NCI-H2196 treated with DMSO at 0.1 percent for 48 hours (cell line): ENCODE measurements around the gene RFXAP.
"Not testable (repeated sequence)": the region's sequence is repeated elsewhere in the genome, so short reads cannot be mapped to it uniquely, and the experiment has no call there.

Experiments used
- DNase-seq: peaks from one replicate; lab custom pipeline; 2025; ENCODE audit not compliant: unreplicated experiment; lab: John Stamatoyannopoulos, UW

Gene RFXAP

GRCh38 chr13:36818804-36819738, at the start of gene RFXAP:
RFXAP (plus strand) TSS chr13:36819222; CDS start chr13:36819358, 136 bp downstream.
- peak; percentile 26 for DNase-seq

DNA sequence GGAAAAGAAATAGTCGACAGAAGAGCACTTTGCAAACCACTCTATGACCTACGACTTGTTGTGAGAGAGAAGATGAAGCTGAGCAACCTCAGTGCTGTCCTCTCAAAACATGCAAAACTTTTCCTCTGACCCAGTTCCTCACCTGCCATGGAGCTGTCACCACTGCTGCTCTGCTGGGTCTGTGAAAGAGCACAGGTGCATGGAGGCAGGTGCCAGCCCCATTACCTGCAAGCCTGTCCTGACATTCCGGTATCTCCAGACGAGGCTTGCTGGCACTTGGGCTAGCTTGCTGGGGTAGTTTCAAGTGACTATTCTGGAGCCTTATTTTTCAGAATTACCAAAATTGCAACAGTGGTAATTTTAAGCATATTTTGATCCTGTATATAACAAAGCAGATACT, 49.5 kb upstream of the RFXAP start:
- no peak for DNase-seq

- no peak for DNase-seq
These were observed 48.3 kb upstream of the RFXAP start for GRCh38 chr13:36770741-36771140.

- DNase-seq: no peak
These were observed 46.2 kb upstream of the RFXAP start for GRCh38 chr13:36772853-36773252.

DNA sequence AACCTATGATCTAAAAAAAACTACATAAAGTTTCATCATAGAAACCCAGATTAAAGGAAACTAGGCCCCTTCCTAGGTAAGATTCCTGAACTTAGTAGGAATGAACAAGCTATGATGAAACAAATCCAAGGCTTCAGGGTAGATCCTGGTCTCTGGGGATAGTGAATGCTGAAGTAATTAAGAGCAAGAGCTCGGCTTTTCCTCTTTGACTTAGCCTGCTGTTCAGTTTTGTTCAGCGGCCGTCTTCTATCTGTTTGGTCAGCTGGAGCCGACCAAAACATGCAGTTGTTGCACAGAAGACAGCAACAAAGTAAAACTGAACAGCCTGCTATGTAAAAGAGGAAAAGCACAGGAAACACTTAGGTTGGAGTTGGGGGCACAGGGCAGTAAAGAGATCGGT, 44.1 kb upstream of the RFXAP start:
- no peak for DNase-seq

DNA sequence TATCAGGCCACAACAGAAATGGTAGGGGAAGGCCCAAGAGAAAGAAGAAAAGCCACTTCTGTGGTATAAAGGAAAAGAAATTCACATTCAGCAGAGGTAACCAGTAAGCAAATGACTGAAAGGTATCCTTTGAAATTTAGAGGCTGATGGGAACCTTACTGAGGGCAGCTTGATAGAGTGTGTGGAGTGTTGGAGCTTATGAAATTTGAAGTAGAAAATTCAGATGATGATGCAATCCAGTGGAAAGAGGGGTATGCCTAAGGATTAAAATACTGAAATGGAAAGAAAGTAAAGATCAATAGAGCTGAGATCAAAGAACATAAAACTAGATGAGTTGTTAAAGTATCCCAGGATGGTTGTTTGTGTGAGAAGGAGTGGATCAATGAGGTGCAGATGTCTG, 42.8 kb upstream of the RFXAP start:
- no peak for DNase-seq

GRCh38 chr13:36778083-36778671, 40.8 kb upstream of the RFXAP start:
- DNase-seq: no peak

DNA sequence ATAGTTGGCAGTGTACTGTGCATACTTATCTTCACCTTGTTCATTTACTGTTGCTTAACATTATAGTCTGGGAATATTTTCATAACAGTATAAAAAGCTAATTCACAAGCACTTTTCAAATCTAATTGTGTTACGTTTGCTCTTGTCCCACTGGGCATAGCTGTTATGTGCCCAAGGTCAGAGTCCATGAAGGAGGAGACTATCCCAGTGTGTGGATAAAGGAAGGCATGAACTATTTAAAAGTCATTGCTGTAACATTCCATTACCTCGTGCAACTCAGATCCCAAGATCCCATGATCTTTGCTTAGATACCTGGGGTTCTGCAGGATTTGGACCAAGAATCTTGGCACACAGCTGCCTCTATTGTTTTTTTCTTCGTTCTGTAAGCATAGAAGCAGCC, 35.1 kb upstream of the RFXAP start:
- DNase-seq: no peak

- DNase-seq: not testable (repeated sequence)
These were observed 32.8 kb upstream of the RFXAP start for GRCh38 chr13:36786175-36786574.

GRCh38 chr13:36787181-36787580, 31.8 kb upstream of the RFXAP start:
- DNase-seq: no peak

GRCh38 chr13:36788276-36788675, 30.7 kb upstream of the RFXAP start:
- no peak for DNase-seq

DNA sequence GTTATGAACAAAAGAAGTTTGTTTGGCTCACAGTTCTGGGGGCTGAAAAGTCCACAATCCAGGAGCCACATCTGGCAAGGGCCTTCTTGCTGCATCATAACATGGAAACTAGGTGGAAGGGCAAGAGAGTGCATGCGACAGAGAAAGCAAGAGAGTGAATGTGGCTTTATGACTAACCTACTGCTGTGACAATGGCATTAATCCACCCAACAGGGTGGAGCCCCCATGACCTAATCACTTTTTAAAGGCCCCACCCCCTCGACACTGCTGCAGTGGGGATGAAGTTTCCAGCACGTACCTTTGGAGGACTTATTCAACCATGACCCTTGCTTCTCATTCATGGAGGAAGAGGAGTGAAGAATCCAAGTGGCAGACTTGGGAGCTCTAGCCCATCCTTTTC, 30.0 kb upstream of the RFXAP start:
- DNase-seq: no peak

DNA sequence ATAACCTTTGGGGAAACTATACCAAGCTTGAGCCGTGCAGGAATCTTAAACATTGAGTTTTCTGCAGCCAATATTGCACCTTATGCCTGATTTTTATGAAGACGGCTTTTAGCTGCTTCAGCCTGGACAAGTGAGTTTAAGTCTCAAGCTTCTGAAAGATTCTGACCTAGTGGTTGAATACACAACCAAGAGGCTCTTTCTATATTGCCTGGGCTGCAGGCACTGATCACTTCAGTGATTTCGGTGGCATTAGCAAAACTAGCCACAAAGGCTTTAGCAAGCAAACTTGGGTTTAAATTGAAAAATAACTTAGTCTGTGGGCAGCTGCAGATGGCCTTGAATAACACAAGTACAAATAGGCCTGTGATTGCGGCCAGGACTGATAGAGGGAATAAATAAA, 29.3 kb upstream of the RFXAP start:
- DNase-seq: no peak

- DNase-seq: no peak
These were observed 24.3 kb upstream of the RFXAP start for GRCh38 chr13:36794706-36795105.

DNA sequence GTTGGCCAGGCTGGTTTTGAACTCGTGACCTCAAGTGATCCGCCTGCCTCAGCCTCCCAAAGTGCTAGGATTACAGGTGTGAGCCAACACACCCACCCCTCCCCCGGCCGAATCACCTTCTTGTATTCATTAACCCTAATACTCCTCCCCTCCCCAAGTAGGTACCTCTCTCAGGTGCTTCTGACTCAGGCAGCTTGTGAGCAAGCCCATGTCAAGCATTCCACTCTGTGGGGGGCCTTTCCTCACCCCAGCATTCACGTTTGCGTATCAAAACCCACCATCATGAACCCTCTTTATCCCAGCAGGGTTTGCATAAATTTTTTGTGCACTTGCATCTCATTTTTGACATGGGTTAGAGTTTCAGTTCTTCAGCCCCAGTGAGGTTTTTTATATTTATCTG, 23.6 kb upstream of the RFXAP start:
- DNase-seq: no peak

- DNase-seq: no peak
These were observed 23.0 kb upstream of the RFXAP start for GRCh38 chr13:36796052-36796451.

DNA sequence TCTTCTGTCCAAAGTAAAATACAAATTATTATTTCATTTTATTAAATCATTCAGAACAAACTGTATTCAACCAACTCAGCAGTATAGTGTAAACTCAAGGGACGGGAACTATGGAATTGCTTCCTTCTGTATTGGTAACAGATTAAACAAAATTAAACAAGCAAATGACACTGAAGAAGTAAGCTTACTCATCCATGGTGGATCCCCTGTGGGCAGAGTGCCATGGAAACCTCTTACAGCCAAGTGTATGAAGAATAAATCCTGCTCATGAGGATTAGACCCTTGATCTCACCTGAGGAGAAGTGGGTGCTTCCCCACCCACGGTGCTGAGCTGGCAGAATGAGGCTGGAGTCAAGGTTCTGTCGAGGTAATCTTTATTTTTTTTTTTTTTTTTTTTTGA, 18.0 kb upstream of the RFXAP start:
- DNase-seq: no peak

DNA sequence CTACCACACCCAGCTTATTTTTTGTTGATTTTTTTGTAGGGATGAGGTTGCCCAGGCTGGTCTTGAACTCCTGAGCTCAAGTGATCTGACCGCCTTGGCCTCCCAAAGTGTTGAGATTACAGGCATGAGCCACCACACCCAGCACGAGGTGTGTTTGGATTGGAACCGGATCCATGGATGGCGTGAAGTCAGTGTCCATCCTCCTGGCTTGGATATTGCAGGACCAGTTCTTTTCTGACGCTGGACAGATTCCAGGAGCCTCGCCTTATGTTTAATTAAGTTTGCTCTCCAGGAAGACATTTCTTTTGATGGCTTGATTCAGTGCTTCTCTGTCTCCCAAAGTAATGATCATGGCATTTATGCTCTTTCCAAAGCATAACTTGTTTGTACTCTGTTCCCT, 14.4 kb upstream of the RFXAP start:
- DNase-seq: no peak

DNA sequence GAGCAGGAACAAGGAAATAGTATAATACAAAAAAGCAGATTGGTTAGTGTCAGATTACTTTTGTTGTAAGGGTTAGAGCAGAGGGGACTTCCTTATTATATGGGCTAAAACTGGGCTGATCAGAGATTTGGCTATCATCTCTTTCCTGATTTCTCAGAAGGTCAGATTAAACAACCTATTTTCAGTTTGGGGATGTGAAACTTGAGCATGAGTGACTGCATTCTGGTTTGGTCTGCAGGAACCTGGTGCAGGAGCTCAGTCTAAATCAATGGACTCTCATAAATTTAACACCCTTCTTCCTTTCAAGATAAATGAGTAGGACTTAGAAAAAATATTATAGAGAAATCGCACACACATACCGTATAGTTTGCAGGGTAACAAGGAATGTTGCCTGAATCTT, 12.9 kb upstream of the RFXAP start:
- DNase-seq: no peak

GRCh38 chr13:36807616-36808015, 11.4 kb upstream of the RFXAP start:
- no peak for DNase-seq

DNA sequence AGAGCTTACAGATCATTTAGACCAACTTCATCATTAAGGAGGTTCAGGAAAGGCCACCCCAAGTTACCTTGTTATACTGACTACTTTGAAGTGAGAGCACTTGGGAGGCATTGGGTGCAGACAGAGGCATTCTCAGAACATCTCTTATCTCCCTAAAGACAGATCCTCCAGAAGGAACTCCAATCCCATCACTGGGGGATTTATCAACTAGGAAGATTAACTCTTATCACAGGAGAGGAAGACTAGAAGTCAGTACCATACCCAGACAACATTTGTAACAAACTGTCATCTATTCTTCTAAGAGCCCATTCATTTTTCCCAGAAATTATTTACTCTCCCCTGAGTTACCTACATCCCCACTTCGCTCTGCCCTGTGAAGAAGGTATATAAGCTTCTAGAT, 5.8 kb upstream of the RFXAP start:
- DNase-seq: no peak

DNA sequence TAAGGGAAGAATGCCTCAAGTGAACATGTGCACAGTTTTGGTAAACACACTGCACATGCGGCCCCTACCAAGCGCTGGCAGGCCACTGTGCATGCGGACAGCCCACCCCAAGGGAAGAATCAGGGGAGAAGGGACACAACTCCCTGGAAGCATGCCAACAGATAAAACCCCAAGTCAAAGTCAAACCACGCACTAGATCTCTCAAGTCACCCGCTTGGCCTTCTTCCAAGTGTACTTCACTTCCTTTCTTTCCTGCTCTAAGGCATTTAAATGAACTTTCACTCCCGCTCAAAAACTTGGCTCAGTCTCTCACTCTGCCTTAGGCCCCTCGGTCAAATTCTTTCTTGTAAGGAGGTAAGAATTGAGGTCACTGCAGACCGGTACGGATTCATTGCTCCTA, 4.6 kb upstream of the RFXAP start:
- DNase-seq: no peak

GRCh38 chr13:36815062-36815461, 4.0 kb upstream of the RFXAP start:
- DNase-seq: no peak
